CD14-positive monocyte (primary cell): ENCODE measurements around the gene COL25A1. TPM values are rescaled to one million over a fixed set of nuclear protein-coding genes. Genes with fewer than 3 reads are reported as not detected.

Experiments
- DNase-seq, 3 donors: peaks; one replicate each; pipeline ENCODE4 v3.0.0-alpha.2; 2011 to 2022
- H2AFZ ChIP-seq: 2 replicates; pipeline ENCODE4 v1.6.0; 2012; ENCODE audit warnings: mild to moderate bottlenecking, low read depth, low read length, inconsistent platforms; ENCODE audit not compliant: insufficient read depth, poor library complexity, severe bottlenecking
- H3K27ac ChIP-seq, 2 donors: 1 replicate in 1 of 2; 2 replicates in 1 of 2; pipeline ENCODE4 v1.5.1; 2012 to 2013; ENCODE audit warnings: low read length in 2 of 2, control low read depth in 1 of 2, inconsistent platforms in 1 of 2, low read depth in 1 of 2, mild to moderate bottlenecking in 1 of 2
- H3K27me3 ChIP-seq, 2 donors: one replicate each; pipeline versions ENCODE4 v1.6.0 to v1.6.1; 2011 to 2013; ENCODE audit warnings: low read length in 2 of 2; ENCODE audit not compliant: control insufficient read depth in 2 of 2, insufficient read depth in 2 of 2
- H3K36me3 ChIP-seq, 2 donors: replicated peaks in 1 of 2; 1 replicate in 1 of 2; 2 replicates in 1 of 2; pipeline versions ENCODE4 v1.5.1 to v1.6.1; 2012 to 2013; ENCODE audit warnings: low read length in 2 of 2, control low read depth in 1 of 2, inconsistent platforms in 1 of 2, mild to moderate bottlenecking in 1 of 2; ENCODE audit not compliant: insufficient read depth in 2 of 2, control insufficient read depth in 1 of 2
- H3K4me1 ChIP-seq, 2 donors: 1 replicate in 1 of 2; 2 replicates in 1 of 2; pipeline versions ENCODE4 v1.5.1 to v1.6.1; 2012 to 2013; ENCODE audit warnings: low read length in 2 of 2, control low read depth in 1 of 2, inconsistent platforms in 1 of 2, mild to moderate bottlenecking in 1 of 2, moderate library complexity in 1 of 2; ENCODE audit not compliant: insufficient read depth in 2 of 2, control insufficient read depth in 1 of 2
- H3K4me2 ChIP-seq: replicated peaks from 2 replicates; pipeline ENCODE3; 2012; ENCODE audit warnings: low read length, moderate library complexity, mild to moderate bottlenecking; ENCODE audit not compliant: poor library complexity, severe bottlenecking; ENCODE audit errors: extremely low read depth
- H3K4me3 ChIP-seq, 3 experiments: fragments of 200-600 bp in 1 of 3; sonication (generic) in 1 of 3; replicated peaks in 1 of 3; 1 replicate in 2 of 3; 2 replicates in 1 of 3; pipeline ENCODE4 v1.5.1; 2011 to 2013; ENCODE audit warnings: low read length in 3 of 3, mild to moderate bottlenecking in 3 of 3, control low read depth in 2 of 3, low read depth in 2 of 3, inconsistent platforms in 1 of 3, moderate library complexity in 1 of 3
- H3K79me2 ChIP-seq: 2 replicates; pipeline ENCODE4 v1.6.0; 2012; ENCODE audit warnings: mild to moderate bottlenecking, control low read depth, inconsistent platforms, low read length, moderate library complexity; ENCODE audit not compliant: insufficient read depth
- H3K9ac ChIP-seq: 2 replicates; pipeline ENCODE4 v1.6.0; 2017; ENCODE audit warnings: low read length, mild to moderate bottlenecking; ENCODE audit not compliant: insufficient read depth, poor library complexity, severe bottlenecking
- H3K9me3 ChIP-seq, 2 donors: replicated peaks in 1 of 2; 1 replicate in 1 of 2; 2 replicates in 1 of 2; pipeline versions ENCODE4 v1.5.1 to v1.6.1; 2012 to 2013; ENCODE audit warnings: low read length in 2 of 2, control low read depth in 1 of 2; ENCODE audit not compliant: control insufficient read depth in 1 of 2, insufficient read depth in 1 of 2
- H4K20me1 ChIP-seq: 2 replicates; pipeline ENCODE4 v1.6.0; 2012; ENCODE audit warnings: mild to moderate bottlenecking, low read length, control low read depth, moderate library complexity; ENCODE audit not compliant: insufficient read depth
- H3K27ac Mint-ChIP-seq, 7 donors: one replicate each; pipeline ENCODE4 v1.8.0; 2020; ENCODE audit warnings: mild to moderate bottlenecking in 7 of 7, mixed read lengths in 7 of 7, moderate library complexity in 6 of 7, inconsistent platforms in 2 of 7
- H3K27me3 Mint-ChIP-seq, 3 donors: one replicate each; pipeline ENCODE4 v1.8.0; 2021 to 2022; ENCODE audit warnings: low read depth in 3 of 3, mild to moderate bottlenecking in 3 of 3, mixed read lengths in 3 of 3, moderate library complexity in 3 of 3, inconsistent platforms in 1 of 3
- H3K36me3 Mint-ChIP-seq, 2 donors: one replicate each; pipeline ENCODE4 v1.8.0; 2020; ENCODE audit warnings: mixed read lengths in 2 of 2, inconsistent platforms in 1 of 2, mild to moderate bottlenecking in 1 of 2
- H3K4me1 Mint-ChIP-seq: one replicate; pipeline ENCODE4 v1.8.0; 2020; ENCODE audit warnings: mild to moderate bottlenecking, mixed read lengths
- H3K4me3 Mint-ChIP-seq, 2 donors: one replicate each; pipeline ENCODE4 v1.8.0; 2020; ENCODE audit warnings: mild to moderate bottlenecking in 2 of 2, mixed read lengths in 2 of 2, moderate library complexity in 1 of 2
- H3K9me3 Mint-ChIP-seq, 7 donors: one replicate each; pipeline ENCODE4 v1.8.0; 2020 to 2022; ENCODE audit warnings: mixed read lengths in 7 of 7, mild to moderate bottlenecking in 6 of 7, moderate library complexity in 6 of 7, inconsistent platforms in 2 of 7
- WGBS: methylation state at CpG from one replicate; pipeline ENCODE4 v1.1.5; 2013; ENCODE audit warnings: missing lambda C conversion rate; ENCODE audit not compliant: insufficient coverage; 5-methylcytosine and 5-hydroxymethylcytosine counted together
- intact Hi-C, 2 donors: fragments of 100-400 bp; cut with micrococcal nuclease; formaldehyde crosslinking; loops; one replicate each; pipeline versions ENCODE4 v1.15.0 to v1.15.1; 2023
- polyA plus RNA-seq, 3 donors: library from polyadenylated mRNA; depleted of rRNA in 1 of 3; unstranded in 2 of 3; stranded (reverse) in 1 of 3; fragments of 300-500 nt in 2 of 3; fragments of >200 nt in 1 of 3; fragmentation: Illumina TruSeq in 2 of 3; gene quantifications; 1 replicate in 2 of 3; 2 replicates in 1 of 3; pipeline ENCODE4 v1.2.3, GENCODE V29; 2012 to 2021
- TF ChIP-seq, protein P1 (sequence below): fragments of 200-600 bp; IDR thresholded peaks from one replicate; pipeline ENCODE4 v1.8.0; 2022; ENCODE audit warnings: antibody characterized with exemption, mild to moderate bottlenecking

The COL25A1 gene
- polyA plus RNA-seq, 3 donors = not detected

DNA sequence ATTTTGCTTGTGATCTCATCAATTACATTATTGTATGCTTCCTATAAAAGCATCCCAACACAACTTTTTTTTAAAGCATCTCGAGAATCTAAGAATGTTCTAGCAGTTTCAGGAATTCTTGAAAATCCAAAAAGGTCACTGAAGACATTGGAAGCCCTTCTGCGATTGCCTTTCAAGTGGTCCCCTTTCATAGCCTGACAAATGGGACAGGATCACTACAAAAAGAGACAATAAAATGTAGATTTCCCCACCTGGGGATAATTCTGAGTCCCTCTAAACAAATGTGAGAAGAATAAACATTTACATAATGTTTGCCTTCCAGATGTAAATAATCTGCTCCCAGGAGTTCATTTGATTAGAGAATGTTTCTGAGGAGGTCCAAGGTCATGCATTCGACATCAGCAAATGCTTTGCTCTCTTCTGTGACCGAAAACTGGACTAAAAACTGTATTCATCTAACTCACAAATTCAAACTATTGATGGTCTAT, 116.0 kb downstream of the COL25A1 start:
- H3K27ac Mint-ChIP-seq = no peak overlapping the region
- Histone ChIP-seq H3K9me3 (no peaks in the 10 kb centered on the region), H2AFZ (no peak overlapping the region), H4K20me1 (no peaks in the 10 kb centered on the region), H3K4me3 (no peak overlapping the region), H3K9ac (no peak overlapping the region), H3K79me2 (no peaks in the 10 kb centered on the region), H3K36me3 (no peaks in the 10 kb centered on the region), H3K4me2 (no peak overlapping the region), H3K4me1 (no peaks in the 10 kb centered on the region), H3K27ac (no peak overlapping the region), H3K27me3 (no peaks in the 10 kb centered on the region)
- intact Hi-C loops = no loop called here
- 71% methylated on average over 1 of the region's 4 CpGs for WGBS
- H3K4me3 Mint-ChIP-seq = no peak overlapping the region
- H3K36me3 Mint-ChIP-seq = no peaks in the 10 kb centered on the region
- TF ChIP-seq, protein P1, sequence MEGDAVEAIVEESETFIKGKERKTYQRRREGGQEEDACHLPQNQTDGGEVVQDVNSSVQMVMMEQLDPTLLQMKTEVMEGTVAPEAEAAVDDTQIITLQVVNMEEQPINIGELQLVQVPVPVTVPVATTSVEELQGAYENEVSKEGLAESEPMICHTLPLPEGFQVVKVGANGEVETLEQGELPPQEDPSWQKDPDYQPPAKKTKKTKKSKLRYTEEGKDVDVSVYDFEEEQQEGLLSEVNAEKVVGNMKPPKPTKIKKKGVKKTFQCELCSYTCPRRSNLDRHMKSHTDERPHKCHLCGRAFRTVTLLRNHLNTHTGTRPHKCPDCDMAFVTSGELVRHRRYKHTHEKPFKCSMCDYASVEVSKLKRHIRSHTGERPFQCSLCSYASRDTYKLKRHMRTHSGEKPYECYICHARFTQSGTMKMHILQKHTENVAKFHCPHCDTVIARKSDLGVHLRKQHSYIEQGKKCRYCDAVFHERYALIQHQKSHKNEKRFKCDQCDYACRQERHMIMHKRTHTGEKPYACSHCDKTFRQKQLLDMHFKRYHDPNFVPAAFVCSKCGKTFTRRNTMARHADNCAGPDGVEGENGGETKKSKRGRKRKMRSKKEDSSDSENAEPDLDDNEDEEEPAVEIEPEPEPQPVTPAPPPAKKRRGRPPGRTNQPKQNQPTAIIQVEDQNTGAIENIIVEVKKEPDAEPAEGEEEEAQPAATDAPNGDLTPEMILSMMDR = no peak
- no peaks in the 10 kb centered on the region for H3K27me3 Mint-ChIP-seq
- H3K4me1 Mint-ChIP-seq = no peaks in the 10 kb centered on the region
- DNase-seq = no peak
- H3K9me3 Mint-ChIP-seq = peaks cover 0 to 3% (median 0%) of the 10 kb centered on the region in 7 donors

DNA sequence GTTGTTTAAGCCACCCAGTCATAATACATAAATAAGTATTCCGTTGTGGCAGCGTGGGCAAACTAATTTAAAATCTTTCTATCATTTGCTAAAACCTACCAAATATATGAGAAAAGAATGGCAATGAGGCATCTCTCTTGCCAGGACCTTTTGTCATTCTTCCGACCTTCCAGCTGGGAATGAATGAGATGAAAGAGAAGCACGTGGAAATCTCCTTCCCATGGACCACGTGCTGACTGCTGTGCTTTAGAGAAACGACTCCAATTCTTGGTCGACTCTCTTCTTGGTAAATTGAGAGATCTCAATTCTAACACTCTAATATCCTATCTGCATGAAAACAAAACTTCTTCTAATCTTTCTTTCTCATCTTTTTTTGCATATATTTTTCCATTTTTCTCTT, 116.5 kb downstream of the COL25A1 start:
- Histone ChIP-seq H3K9ac (no peak overlapping the region), H3K27ac (no peak overlapping the region)

More for the DNA sequence above, 116.5 kb downstream of the COL25A1 start:
- no peak overlapping the region for H3K4me2 ChIP-seq
- H3K27ac Mint-ChIP-seq = no peak overlapping the region
- H3K36me3 Mint-ChIP-seq = no peaks in the 10 kb centered on the region
- H4K20me1 ChIP-seq = no peaks in the 10 kb centered on the region
- H2AFZ ChIP-seq = no peak overlapping the region
- no peaks in the 10 kb centered on the region for H3K4me1 Mint-ChIP-seq
- TF ChIP-seq, protein P1 = no peak
- H3K9me3 ChIP-seq = no peaks in the 10 kb centered on the region
- WGBS = no CpG with 5 or more reads among the region's 7 CpGs
- intact Hi-C loops = no loop called here
- DNase-seq = no peak
- H3K4me1 ChIP-seq = no peaks in the 10 kb centered on the region
- no peak overlapping the region for H3K4me3 ChIP-seq
- H3K9me3 Mint-ChIP-seq = peaks cover 0 to 3% (median 0%) of the 10 kb centered on the region in 7 donors
- H3K27me3 Mint-ChIP-seq = no peaks in the 10 kb centered on the region
- no peak overlapping the region for H3K4me3 Mint-ChIP-seq
- no peaks in the 10 kb centered on the region for H3K27me3 ChIP-seq
- H3K36me3 ChIP-seq = no peaks in the 10 kb centered on the region
- no peaks in the 10 kb centered on the region for H3K79me2 ChIP-seq
